Spleen (tissue), 7 donors: ENCODE data around the gene SMTN.

Source experiments
- CTCF ChIP-seq, 11 experiments: fragments of 200-600 bp in 7 of 11; fragments of 450-650 bp in 4 of 11; sonication (generic) in 4 of 11; IDR thresholded peaks in 8 of 11; conservative IDR thresholded peaks in 3 of 11; 1 replicate in 7 of 11; 2 replicates in 4 of 11; pipeline versions ENCODE4 v1.4.0 to v1.8.0; 2016 to 2021; ENCODE audit warnings: antibody characterized with exemption in 11 of 11, inconsistent platforms in 4 of 11, mild to moderate bottlenecking in 1 of 11
- POLR2A ChIP-seq, 3 donors: fragments of 450-650 bp; IDR thresholded peaks; one replicate each; pipeline ENCODE4 v1.5.1; 2017; ENCODE audit warnings: antibody characterized with exemption in 3 of 3, mild to moderate bottlenecking in 1 of 3
- POLR2AphosphoS5 ChIP-seq, 3 donors: sonication (generic); formaldehyde crosslinking; IDR thresholded peaks; one replicate each; pipeline ENCODE4 v1.5.1; 2017; ENCODE audit warnings: antibody characterized with exemption in 3 of 3
- donor health status: DM: no; HTN: no; CAD: no; lungs with moderate emphysema.
- donor health status: DM: no; HTN: no; CAD: no.
- donor health status: DM: no; HTN: no; CAD: no.

GRCh38 chr22:31095637-31096249 is 14.6 kb downstream of the SMTN start:
- no peak for TF ChIP-seq CTCF (IDR thresholded peaks at IDR 0.05 in 8 of 11, conservative IDR thresholded peaks at IDR 0.05 in 3 of 11)
- TF ChIP-seq POLR2AphosphoS5 (IDR thresholded peaks at IDR 0.05): no peak
- no peak for TF ChIP-seq POLR2A (IDR thresholded peaks at IDR 0.05)
